22Rv1 (cell line): ENCODE measurements around the gene BRD3.
"Not testable (repeated sequence)": the region's sequence is repeated elsewhere in the genome, so short reads cannot be mapped to it uniquely, and the experiment has no call there.

Experiments used
- H3K27ac ChIP-seq: fragments of 450-650 bp; 2 replicates; pipeline ENCODE4 v1.5.1; 2017
- ZFX ChIP-seq: fragments of 450-650 bp; IDR thresholded peaks from 2 replicates; pipeline ENCODE4 v1.6.1; 2017; ENCODE audit warnings: antibody characterized with exemption, borderline replicate concordance
- TF ChIP-seq, protein P1 (sequence below): fragments of 450-650 bp; IDR thresholded peaks from 2 replicates; pipeline ENCODE4 v1.5.1; 2017; ENCODE audit warnings: mild to moderate bottlenecking

Gene BRD3

DNA sequence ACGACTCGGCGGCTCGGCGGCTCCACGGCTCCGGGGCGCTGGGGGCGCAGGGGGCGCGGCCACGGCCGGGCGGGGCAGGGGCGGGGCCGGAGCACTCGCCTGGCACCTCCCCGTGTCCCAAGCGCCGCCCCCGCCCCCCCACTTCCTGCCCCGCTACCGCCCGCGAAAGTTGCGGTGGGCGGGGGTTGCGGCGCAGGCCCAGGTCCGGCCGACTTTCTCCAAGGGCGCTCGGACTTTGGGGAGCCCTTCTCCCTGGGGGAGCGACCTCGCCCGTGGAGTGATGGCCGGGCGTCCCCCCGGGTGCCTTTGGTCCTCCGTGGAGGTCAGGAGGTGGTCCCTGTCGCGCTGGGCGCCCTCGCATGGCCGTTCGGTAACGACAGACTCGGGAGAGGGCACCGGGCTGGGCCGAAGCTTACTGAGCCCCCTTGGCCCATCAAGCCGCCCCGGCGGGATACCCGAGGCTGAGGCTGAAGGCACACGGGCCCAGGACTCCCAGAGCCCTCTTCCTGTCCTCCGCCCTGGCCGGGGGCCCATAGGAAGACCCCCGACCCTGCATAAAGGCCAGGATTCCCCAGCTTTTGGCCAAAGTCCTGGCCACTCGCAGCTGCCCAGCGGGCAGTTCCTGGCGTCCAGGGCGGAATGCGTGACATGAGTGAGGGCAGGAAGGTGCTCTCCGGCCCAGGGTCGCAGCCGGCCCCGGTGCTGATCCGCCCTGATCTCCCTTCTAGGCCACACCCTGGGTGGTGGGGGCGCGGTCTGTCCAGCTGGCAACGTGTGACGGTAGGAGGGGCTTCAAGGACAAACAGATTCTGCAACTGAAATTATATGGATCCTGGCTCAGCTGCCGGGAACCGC, 74.8 kb downstream of the BRD3 start:
- no peak for TF ChIP-seq ZFX
- TF ChIP-seq, protein P1, sequence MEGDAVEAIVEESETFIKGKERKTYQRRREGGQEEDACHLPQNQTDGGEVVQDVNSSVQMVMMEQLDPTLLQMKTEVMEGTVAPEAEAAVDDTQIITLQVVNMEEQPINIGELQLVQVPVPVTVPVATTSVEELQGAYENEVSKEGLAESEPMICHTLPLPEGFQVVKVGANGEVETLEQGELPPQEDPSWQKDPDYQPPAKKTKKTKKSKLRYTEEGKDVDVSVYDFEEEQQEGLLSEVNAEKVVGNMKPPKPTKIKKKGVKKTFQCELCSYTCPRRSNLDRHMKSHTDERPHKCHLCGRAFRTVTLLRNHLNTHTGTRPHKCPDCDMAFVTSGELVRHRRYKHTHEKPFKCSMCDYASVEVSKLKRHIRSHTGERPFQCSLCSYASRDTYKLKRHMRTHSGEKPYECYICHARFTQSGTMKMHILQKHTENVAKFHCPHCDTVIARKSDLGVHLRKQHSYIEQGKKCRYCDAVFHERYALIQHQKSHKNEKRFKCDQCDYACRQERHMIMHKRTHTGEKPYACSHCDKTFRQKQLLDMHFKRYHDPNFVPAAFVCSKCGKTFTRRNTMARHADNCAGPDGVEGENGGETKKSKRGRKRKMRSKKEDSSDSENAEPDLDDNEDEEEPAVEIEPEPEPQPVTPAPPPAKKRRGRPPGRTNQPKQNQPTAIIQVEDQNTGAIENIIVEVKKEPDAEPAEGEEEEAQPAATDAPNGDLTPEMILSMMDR: peak; percentile 75
- H3K27ac ChIP-seq: peak overlapping the region; percentile 84

- TF ChIP-seq, protein P1: no peak
- TF ChIP-seq ZFX: no peak
- peak within 1 kb of the TSS; percentile 84 for H3K27ac ChIP-seq
Measured at GRCh38 chr9:133991964-133992779, 75.7 kb downstream of the BRD3 start, which contains the start of gene VAV2. TSS of gene VAV2 (minus strand) at chr9:133992324. CDS start at chr9:133992278, 46 bp downstream.

GRCh38 chr9:133991214-133991921, 76.5 kb downstream of the BRD3 start:
- H3K27ac ChIP-seq: peak overlapping the region; percentile 84

GRCh38 chr9:133990366-133991213, 77.2 kb downstream of the BRD3 start:
- TF ChIP-seq, protein P1: no peak
- no peak for TF ChIP-seq ZFX
- H3K27ac ChIP-seq: peak overlapping the region; percentile 84

More at GRCh38 chr9:133991214-133991921, 76.5 kb downstream of the BRD3 start:
- TF ChIP-seq ZFX: no peak
- TF ChIP-seq, protein P1: no peak

DNA sequence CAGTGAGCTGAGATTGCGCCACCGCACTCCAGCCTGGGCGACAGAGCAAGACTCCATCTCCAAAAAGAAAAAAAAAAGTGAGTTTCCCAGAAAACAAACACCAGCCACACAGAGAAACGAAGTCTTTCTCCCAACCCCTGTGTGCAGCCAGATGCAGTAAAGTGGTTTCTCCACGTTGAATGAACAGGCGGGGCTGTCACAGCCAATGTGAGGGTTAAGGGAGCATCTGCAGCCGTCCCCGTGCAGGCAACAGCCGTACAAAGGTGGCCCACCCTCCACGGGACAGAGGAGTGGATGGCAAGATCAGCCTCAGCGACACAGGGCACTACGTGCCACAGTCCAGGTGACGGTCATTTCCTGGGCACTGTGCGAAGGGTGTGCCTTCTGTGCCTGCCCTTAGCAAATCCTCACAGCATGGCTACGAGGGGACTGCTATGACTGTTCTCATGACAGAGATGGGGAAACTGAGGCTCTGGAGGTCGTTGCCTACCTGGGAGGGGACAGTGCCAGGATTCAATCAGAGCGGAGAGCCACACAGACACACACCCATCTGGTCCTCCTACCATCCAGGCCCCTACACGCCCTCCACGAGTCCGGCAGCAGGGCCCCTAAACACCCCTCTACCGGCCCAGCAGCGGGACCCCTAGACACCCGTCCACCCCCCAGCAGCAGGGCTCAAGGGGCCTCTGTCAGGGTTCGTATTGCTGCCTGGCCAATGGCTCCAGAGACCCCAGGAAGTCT, 78.0 kb downstream of the BRD3 start:
- TF ChIP-seq, protein P1: no peak
- TF ChIP-seq ZFX: no peak
- no peak overlapping the region for H3K27ac ChIP-seq

GRCh38 chr9:133988771-133989170, 79.1 kb downstream of the BRD3 start:
- H3K27ac ChIP-seq: not testable (repeated sequence)
